ENCODE data around the gene SPRTN.
"Not testable (repeated sequence)": the region's sequence is repeated elsewhere in the genome, so short reads cannot be mapped to it uniquely, and the experiment has no call there.

Gene SPRTN

GRCh38 chr1:231335663-231336602, 2.2 kb upstream of the SPRTN start:
- no peak for DNase-seq (ENCODE audit: low read depth, low spot score)

DNA sequence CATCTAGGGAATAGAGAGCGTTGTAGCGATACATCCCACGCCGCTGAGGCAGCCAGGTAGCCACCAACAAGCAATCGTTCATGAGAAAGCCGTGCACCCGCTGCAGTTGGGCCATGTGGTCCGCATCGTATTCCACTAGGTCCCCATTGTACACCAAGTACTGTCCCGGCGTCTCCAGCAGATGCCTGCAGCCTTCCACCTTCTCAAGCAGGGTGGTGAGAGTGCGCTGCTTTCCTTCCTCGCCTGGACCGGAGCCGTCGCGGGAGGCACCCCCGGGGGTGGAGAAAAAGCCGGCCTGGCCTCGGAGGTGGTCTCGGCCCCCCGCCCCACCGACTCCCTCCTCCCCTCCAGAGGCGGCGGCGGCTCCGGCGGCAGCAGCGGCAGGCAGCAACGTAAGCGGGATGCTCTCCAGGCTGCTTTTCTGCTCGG, 1.0 kb upstream of the SPRTN start:
- DNase-seq (ENCODE audit: low read depth, low spot score): no peak

DNA sequence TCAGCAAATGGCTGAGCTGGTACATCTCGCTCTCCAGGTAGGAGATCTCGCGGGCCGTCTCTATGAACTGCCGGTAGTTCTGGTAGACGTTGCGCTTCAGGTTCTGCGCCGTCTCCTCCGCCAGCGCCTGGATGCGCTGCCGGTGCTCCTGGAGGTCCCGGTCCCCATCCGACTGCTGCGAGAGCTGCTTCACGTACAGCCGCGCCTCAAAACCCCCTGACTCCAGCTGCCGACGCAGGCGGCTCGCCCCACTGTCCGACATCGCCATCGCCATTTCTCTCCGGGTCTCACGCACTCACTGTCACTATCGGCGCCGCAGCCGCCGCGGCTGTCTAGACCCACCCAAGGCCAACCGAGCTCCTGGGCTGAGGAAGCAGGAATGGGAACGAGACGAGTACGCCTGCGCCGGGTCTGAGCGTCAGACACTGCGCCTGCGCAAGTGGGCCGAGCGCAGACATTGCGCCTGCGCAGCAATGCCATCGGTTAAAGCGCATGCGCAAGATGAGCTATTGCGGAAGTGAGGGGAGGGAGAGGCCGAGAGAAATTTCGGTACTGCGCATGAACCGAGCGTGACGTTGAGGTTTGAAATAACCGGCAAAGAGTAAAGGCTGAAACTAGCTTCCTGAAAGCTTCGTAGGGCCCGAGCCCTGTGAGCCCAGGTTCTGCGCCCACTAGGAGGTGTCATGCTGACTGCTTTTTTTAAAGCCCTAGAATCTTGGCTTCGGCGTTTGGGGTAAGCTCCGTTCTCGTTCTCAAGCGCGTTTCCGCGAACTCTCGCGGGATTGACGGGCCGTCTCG, 422 bp upstream of the SPRTN start, which contains the start of gene EXOC8:
TSS of gene EXOC8 (minus strand) at position 381 of the 798 bp plus-strand sequence. CDS start at position 274, 107 bp downstream.
- DNase-seq (ENCODE audit: low read depth, low spot score): peak; percentile 88

DNA sequence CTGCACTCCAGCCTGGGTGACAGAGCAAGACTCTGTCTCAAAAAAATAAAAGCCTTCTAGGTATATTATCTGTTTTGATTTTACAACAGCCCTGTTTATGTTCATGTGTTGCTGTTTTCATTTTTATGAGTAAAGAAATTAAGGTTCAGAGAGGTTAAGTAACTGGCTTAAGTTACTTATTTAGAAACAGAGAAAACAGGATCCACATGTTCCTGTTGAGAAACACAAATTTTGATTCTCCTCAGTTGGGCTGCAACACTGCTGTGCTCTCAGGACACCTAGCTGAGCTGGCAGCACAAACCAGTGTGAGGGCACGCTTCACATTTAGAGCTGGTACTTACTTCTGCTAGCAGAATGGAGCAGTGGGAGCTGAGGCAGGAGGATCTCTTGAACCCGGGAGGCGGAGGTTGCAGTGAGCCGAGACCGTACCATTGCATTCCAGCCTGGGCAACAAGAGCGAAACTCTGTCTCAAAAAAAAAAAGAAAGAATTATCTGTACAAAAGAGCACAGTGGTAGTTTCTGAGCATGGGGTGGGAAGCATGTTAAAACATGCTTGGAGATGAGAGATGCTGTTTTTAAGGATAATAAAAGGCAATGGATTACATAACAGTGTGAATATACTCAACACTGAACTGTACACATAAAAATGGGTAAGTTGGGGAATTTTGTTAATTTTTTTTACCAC, 2.4 kb downstream of the SPRTN start:
- no peak for DNase-seq (ENCODE audit: low read depth, low spot score)

- DNase-seq (ENCODE audit: low read depth, low spot score): no peak
These were observed 9.9 kb downstream of the SPRTN start for GRCh38 chr1:231347961-231348360.

GRCh38 chr1:231348442-231348841, 10.3 kb downstream of the SPRTN start:
- no peak for DNase-seq (ENCODE audit: low read depth, low spot score)

GRCh38 chr1:231348856-231349255, 10.8 kb downstream of the SPRTN start:
- not testable (repeated sequence) for DNase-seq (ENCODE audit: low read depth, low spot score)

DNA sequence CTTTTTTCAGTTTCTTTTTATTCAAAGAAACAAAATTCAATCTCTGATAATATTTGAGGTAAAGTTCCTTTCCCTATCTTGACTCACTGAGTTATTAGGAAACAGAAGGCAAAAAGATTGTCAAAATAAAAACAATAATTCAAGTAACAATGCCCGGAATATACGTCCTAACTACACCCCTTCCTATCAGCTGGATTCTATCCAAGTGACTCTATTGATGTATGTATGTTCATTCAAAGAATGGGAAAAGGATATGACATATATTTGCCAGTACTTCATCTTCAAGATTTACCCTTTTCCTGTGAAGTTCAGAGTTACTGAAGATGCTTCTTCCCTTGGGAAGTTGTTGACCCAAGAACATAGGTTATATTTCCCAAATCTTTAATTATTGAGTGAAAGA, 13.7 kb downstream of the SPRTN start:
- no peak for DNase-seq (ENCODE audit: low read depth, low spot score)

- no peak for DNase-seq (ENCODE audit: low read depth, low spot score)
These were observed 15.0 kb downstream of the SPRTN start for GRCh38 chr1:231353086-231353485.

- no peak for DNase-seq (ENCODE audit: low read depth, low spot score)
These were observed 16.4 kb downstream of the SPRTN start for GRCh38 chr1:231354330-231355020.

- DNase-seq (ENCODE audit: low read depth, low spot score): no peak
These were observed 17.1 kb downstream of the SPRTN start for GRCh38 chr1:231355171-231355570.

- DNase-seq (ENCODE audit: low read depth, low spot score): no peak
These were observed 19.2 kb downstream of the SPRTN start for GRCh38 chr1:231357187-231357772.

DNA sequence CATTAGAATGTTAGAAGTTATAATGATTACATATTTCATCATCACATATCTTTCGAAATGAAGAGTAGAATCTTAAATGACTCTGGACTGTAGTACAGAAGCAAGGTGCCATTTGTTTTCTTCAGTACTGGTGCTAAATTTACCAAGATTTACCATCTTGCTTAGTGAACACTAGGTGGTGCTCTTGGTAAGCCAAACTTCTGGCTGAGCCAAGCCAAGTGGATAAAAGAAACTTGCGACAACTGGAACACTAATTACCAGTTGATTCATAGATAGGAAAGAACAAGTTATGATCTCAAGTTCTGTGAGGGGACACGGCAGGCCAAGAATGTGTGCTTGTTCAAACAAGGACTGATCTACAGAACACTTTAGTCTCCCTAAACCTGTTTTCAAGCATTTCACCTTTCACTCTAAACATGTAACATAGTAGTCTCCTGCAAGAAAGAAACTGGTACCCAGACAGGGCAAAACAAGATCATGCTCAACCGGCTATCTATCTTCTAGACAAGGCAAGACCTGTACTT, 19.8 kb downstream of the SPRTN start:
- DNase-seq (ENCODE audit: low read depth, low spot score): no peak

DNA sequence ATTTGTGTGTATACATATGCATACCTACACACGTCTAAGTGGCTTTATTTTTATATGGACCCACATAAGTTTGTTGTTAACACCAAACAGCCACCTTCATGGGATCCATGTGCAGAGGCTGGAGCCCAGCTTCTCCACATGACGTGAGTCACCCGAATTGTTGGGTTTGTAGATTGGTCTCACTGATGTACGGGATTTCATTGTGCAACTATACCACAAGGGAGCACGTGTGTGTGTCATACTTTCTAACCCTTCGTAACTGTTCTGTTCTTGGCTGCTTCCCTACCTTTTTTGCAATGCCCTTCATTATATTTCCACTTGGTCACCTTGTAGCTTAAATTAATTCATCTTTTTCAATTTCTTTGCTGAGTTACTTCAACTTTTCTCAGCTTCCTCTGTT, 21.0 kb downstream of the SPRTN start:
- DNase-seq (ENCODE audit: low read depth, low spot score): no peak

- no peak for DNase-seq (ENCODE audit: low read depth, low spot score)
These were observed 24.2 kb downstream of the SPRTN start for GRCh38 chr1:231362325-231362724.

- DNase-seq (ENCODE audit: low read depth, low spot score): no peak
These were observed 25.5 kb downstream of the SPRTN start for GRCh38 chr1:231363624-231364023.

- DNase-seq (ENCODE audit: low read depth, low spot score): no peak
These were observed 26.1 kb downstream of the SPRTN start for GRCh38 chr1:231364192-231364591.

- DNase-seq (ENCODE audit: low read depth, low spot score): no peak
These were observed 31.2 kb downstream of the SPRTN start for GRCh38 chr1:231369282-231369681.

GRCh38 chr1:231372501-231372900, 34.4 kb downstream of the SPRTN start:
- DNase-seq (ENCODE audit: low read depth, low spot score): no peak

DNA sequence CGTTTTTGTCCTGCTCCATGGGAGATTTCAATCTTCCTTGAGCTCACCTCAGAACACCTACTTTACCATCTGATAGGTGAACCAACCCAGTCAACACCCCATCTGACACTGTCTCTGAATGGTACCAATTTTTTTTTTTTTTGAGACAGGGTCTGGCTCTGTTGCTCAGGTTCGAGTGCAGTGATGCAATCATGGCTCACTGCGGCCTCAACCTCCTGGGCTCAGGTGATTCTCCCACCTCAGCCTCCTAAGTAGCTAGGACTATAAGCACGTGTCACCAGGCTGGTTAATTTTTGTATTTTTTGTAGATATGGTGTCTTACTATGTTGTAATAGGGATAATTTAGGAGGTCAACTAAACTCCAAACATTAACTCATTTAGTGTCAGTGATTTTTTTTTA, 36.3 kb downstream of the SPRTN start:
- no peak for DNase-seq (ENCODE audit: low read depth, low spot score)

- no peak for DNase-seq (ENCODE audit: low read depth, low spot score)
These were observed 38.0 kb downstream of the SPRTN start for GRCh38 chr1:231376101-231376500.

Data from activated naive CD8-positive, alpha-beta T cell treated with anti-CD3 and anti-CD28 coated beads, Interleukin-2, amount 50 U/mL, for 16 hours (primary cell).